Spleen (tissue), 11 donors: ENCODE data around the gene SLC7A9. TPM values are rescaled to one million over a fixed set of nuclear protein-coding genes. Genes with fewer than 3 reads are reported as not detected.
"Not testable (repeated sequence)": the region's sequence is repeated elsewhere in the genome, so short reads cannot be mapped to it uniquely, and the experiment has no call there.

Source experiments
- DNase-seq: peaks from one replicate; pipeline ENCODE4 v3.0.0-alpha.2; 2020
- H3K27ac ChIP-seq, 8 donors: fragments of 200-600 bp; sonication (generic) in 7 of 8; 1 replicate in 4 of 8; 2 replicates in 4 of 8; pipeline versions ENCODE4 v1.5.0 to v1.8.0; 2016 to 2021; ENCODE audit warnings: inconsistent platforms in 4 of 8, mild to moderate bottlenecking in 4 of 8, moderate library complexity in 1 of 8
- H3K27me3 ChIP-seq, 7 donors: fragments of 200-600 bp; sonication (generic) in 6 of 7; replicated peaks in 1 of 7; 1 replicate in 4 of 7; 2 replicates in 3 of 7; pipeline versions ENCODE4 v1.5.0 to v1.8.0; 2016 to 2021; ENCODE audit warnings: inconsistent platforms in 3 of 7, mild to moderate bottlenecking in 1 of 7
- H3K36me3 ChIP-seq, 6 donors: fragments of 200-600 bp; sonication (generic) in 5 of 6; 1 replicate in 4 of 6; 2 replicates in 2 of 6; pipeline versions ENCODE4 v1.5.0 to v1.8.0; 2016 to 2021; ENCODE audit warnings: inconsistent platforms in 2 of 6
- H3K4me1 ChIP-seq, 6 donors: fragments of 200-600 bp; sonication (generic) in 5 of 6; 1 replicate in 3 of 6; 2 replicates in 3 of 6; pipeline versions ENCODE4 v1.5.0 to v1.8.0; 2016 to 2021; ENCODE audit warnings: inconsistent platforms in 3 of 6
- H3K4me3 ChIP-seq, 8 donors: fragments of 200-600 bp; sonication (generic) in 7 of 8; 1 replicate in 4 of 8; 2 replicates in 4 of 8; pipeline versions ENCODE4 v1.5.0 to v1.8.0; 2016 to 2021; ENCODE audit warnings: inconsistent platforms in 4 of 8, mild to moderate bottlenecking in 4 of 8, moderate library complexity in 2 of 8
- H3K9me3 ChIP-seq, 8 donors: fragments of 200-600 bp; sonication (generic) in 7 of 8; 1 replicate in 4 of 8; 2 replicates in 4 of 8; pipeline versions ENCODE4 v1.5.0 to v1.8.0; 2016 to 2021; ENCODE audit warnings: inconsistent platforms in 4 of 8
- CTCF ChIP-seq, 11 experiments: fragments of 200-600 bp in 7 of 11; fragments of 450-650 bp in 4 of 11; sonication (generic) in 4 of 11; IDR thresholded peaks in 8 of 11; conservative IDR thresholded peaks in 3 of 11; 1 replicate in 7 of 11; 2 replicates in 4 of 11; pipeline versions ENCODE4 v1.4.0 to v1.8.0; 2016 to 2021; ENCODE audit warnings: antibody characterized with exemption in 11 of 11, inconsistent platforms in 4 of 11, mild to moderate bottlenecking in 1 of 11
- POLR2A ChIP-seq, 3 donors: fragments of 450-650 bp; IDR thresholded peaks; one replicate each; pipeline ENCODE4 v1.5.1; 2017; ENCODE audit warnings: antibody characterized with exemption in 3 of 3, mild to moderate bottlenecking in 1 of 3
- POLR2AphosphoS5 ChIP-seq, 3 donors: sonication (generic); formaldehyde crosslinking; IDR thresholded peaks; one replicate each; pipeline ENCODE4 v1.5.1; 2017; ENCODE audit warnings: antibody characterized with exemption in 3 of 3
- WGBS, 5 donors: extraction: QIAGEN DNeasy Blood & Tissue Kit in 3 of 5; methylation state at CpG; one replicate each; pipeline versions ENCODE4 v1.1.5 to v1.1.7; 2013 to 2018; 5-methylcytosine and 5-hydroxymethylcytosine counted together
- intact Hi-C: fragments of 100-400 bp; cut with DNase I; formaldehyde crosslinking; loops from one replicate; pipeline ENCODE4 v1.15.0; 2023; ENCODE audit warnings: low total_unique reads
- polyA plus RNA-seq, 3 donors: library from polyadenylated mRNA; stranded (reverse); fragments of 200-250 nt; gene quantifications; one replicate each; pipeline ENCODE4 v1.2.1, GENCODE V29; 2013
- total RNA-seq, 7 donors: library from RNA; depleted of rRNA in 3 of 7; stranded (reverse); fragments of >200 nt in 3 of 7; fragmentation: NEBNext Ultra II Directional in 4 of 7; extraction: Animal tissue kit (Norgen Biotek cat#: 25700) in 4 of 7; gene quantifications; one replicate each; pipeline versions ENCODE4 v1.1.0 to v1.2.1, GENCODE V29; 2016 to 2021
- donor health status: healthy with polysubstance abuse.
- donor health status: DM: no; HTN: no; CAD: no; lungs with moderate emphysema.
- donor health status: DM: no; HTN: no; CAD: no.
- donor health status: Bipolar disorder and iron deficiency.
- donor health status: healthy.
- donor health status: DM: no; HTN: no; CAD: no.
- donor health status: DM: yes; HTN: yes; CAD: no.

The SLC7A9 gene
- total and polyA plus RNA-seq, 10 donors: 0.13 to 1.1 (median 0.44) TPM; not detected in 4

GRCh38 chr19:32857584-32857983 lies 12.0 kb downstream of the SLC7A9 start:
- H3K27ac ChIP-seq: no peak overlapping the region
- H3K4me3 ChIP-seq: no peak overlapping the region
- TF ChIP-seq CTCF (IDR thresholded peaks at IDR 0.05 in 8 of 11, conservative IDR thresholded peaks at IDR 0.05 in 3 of 11) (no peak), POLR2A (IDR thresholded peaks at IDR 0.05) (no peak), POLR2AphosphoS5 (IDR thresholded peaks at IDR 0.05) (no peak)
- H3K36me3 ChIP-seq: no peaks in the 10 kb centered on the region
- H3K9me3 ChIP-seq: no peaks in the 10 kb centered on the region
- no peak for DNase-seq
- intact Hi-C loops: no loop called here
- no peaks in the 10 kb centered on the region for H3K4me1 ChIP-seq
- 89 to 92% (median 91%) methylated on average over 5 of the region's 5 CpGs for WGBS, 5 donors
- H3K27me3 ChIP-seq: no peaks in the 10 kb centered on the region

- H3K36me3 ChIP-seq, DNase-seq, H3K9me3 ChIP-seq, H3K27ac ChIP-seq, H3K4me1 ChIP-seq, H3K4me3 ChIP-seq, H3K27me3 ChIP-seq, intact Hi-C loops: not testable (repeated sequence)
- WGBS, 5 donors: 91 to 95% (median 94%) methylated on average over 7 of the region's 7 CpGs
Observed at GRCh38 chr19:32856818-32857217, 12.7 kb downstream of the SLC7A9 start.

GRCh38 chr19:32852216-32852615 lies 17.4 kb downstream of the SLC7A9 start:
- intact Hi-C loops: no loop called here
- TF ChIP-seq POLR2A (IDR thresholded peaks at IDR 0.05): no peak
- no peak for TF ChIP-seq CTCF (IDR thresholded peaks at IDR 0.05 in 8 of 11, conservative IDR thresholded peaks at IDR 0.05 in 3 of 11)
- no peak for TF ChIP-seq POLR2AphosphoS5 (IDR thresholded peaks at IDR 0.05)
- Histone ChIP-seq H3K27me3 (no peaks in the 10 kb centered on the region), H3K36me3 (no peaks in the 10 kb centered on the region), H3K9me3 (no peaks in the 10 kb centered on the region), H3K4me3 (no peak overlapping the region), H3K27ac (no peak overlapping the region), H3K4me1 (no peaks in the 10 kb centered on the region)
- 81 to 92% (median 90%) methylated on average over 6 of the region's 6 CpGs for whole genome bisulfite sequencing, 5 donors
- DNase-seq: no peak

GRCh38 chr19:32848035-32848434 lies 21.5 kb downstream of the SLC7A9 start:
- DNase-seq, H3K27me3 ChIP-seq, H3K4me1 ChIP-seq, H3K9me3 ChIP-seq, H3K27ac ChIP-seq, H3K36me3 ChIP-seq, intact Hi-C loops, H3K4me3 ChIP-seq: not testable (repeated sequence)
- WGBS, 5 donors: 17% methylated on average over 1 of the region's 2 CpGs; no CpG with 5 or more reads in 4 of the 5 donors

- Histone ChIP-seq H3K27ac (no peak overlapping the region), H3K9me3 (peaks cover 0 to 24% (median 20%) of the 10 kb centered on the region in 8 donors), H3K36me3 (peaks cover 0 to 10% (median 0%) of the 10 kb centered on the region in 6 donors), H3K27me3 (no peaks in the 10 kb centered on the region), H3K4me1 (no peaks in the 10 kb centered on the region), H3K4me3 (no peak overlapping the region)
- no peak for DNase-seq
- intact Hi-C loops: no loop called here
- no peak for TF ChIP-seq CTCF (IDR thresholded peaks at IDR 0.05 in 8 of 11, conservative IDR thresholded peaks at IDR 0.05 in 3 of 11)
- no peak for TF ChIP-seq POLR2A (IDR thresholded peaks at IDR 0.05)
- TF ChIP-seq POLR2AphosphoS5 (IDR thresholded peaks at IDR 0.05): no peak
- 83 to 96% (median 95%) methylated on average over 15 to 19 of the region's 19 CpGs for WGBS, 5 donors
Observed at GRCh38 chr19:32843716-32844245, 25.8 kb downstream of the SLC7A9 start.
